Measurements from ENCODE around the gene PAK1. TPM values are rescaled to one million over a fixed set of nuclear protein-coding genes. Genes with fewer than 3 reads are reported as not detected.

The PAK1 gene
- total RNA-seq, 2 donors from 2014 or later, result 14.5 to 65.6 TPM

DNA sequence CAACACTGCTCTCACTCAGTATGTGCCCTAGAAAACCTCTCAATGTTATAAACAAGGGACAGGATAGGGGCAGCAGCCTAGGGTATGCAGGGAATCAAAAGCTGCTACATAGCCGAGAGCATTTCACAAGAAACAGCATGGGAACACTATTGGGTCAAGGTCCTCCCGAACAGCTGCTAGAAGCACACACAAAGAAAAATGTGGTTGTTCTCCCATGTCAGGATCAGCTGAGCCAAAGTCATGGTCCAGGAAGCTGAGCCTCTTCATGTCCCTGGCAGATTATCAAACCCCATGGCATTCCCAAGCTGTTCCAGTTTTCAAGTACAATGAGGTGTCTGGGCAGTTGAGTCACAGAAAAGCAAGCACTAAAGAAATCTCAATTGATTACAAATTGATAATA, 151.4 kb downstream of the PAK1 start:
- intact Hi-C loops (cut with DNase I), result no loop called here
- peak; percentile 80 for ATAC-seq
- Histone ChIP-seq H3K4me1 (peaks cover 7% of the 10 kb centered on the region), H3K36me3 (replicated peaks in 1 of 2; ENCODE audit: insufficient read depth in 1 of 2, low read depth in 2 of 2) (no peaks in the 10 kb centered on the region), H3K4me3 (no peak overlapping the region), H3K9me3 (no peaks in the 10 kb centered on the region), H3K27me3 (no peaks in the 10 kb centered on the region), H3K27ac (peak overlapping the region in 3 of 4 donors; percentile 12 to 44 (median 42))
- 31 to 37% methylated on average over 2 of the region's 2 CpGs for WGBS, 2 donors
- TF ChIP-seq POLR2A (IDR thresholded peaks at IDR 0.05) (no peak), CTCF (IDR thresholded peaks at IDR 0.05) (no peak)
- DNase-seq, result peak; percentile 39 to 81 (median 70)

DNA sequence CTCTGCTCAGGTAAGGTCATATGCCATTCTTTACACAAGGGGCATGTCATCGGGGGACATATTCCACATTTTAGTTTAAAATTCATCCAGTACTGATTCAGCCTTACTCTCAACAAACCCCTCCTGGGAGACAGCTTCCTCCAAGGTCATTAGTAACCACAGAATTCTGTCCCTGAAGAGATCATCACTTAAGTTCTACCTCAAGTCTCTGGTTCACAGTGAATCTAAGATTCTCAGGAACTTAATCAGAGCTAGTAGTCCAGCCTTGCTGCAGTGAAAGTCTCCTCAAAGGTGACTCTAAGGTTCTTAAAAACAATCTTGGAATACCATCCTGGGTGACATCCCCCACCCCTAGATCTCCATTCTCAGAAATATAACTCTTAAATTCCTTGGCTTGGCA, 153.5 kb downstream of the PAK1 start:
- peaks cover 7% of the 10 kb centered on the region for H3K4me1 ChIP-seq
- 94 to 100% methylated on average over 1 of the region's 1 CpG for WGBS, 2 donors
- no peak overlapping the region for H3K4me3 ChIP-seq
- intact Hi-C loops (cut with DNase I), result no loop called here
- ATAC-seq (no peak), DNase-seq (no peak)
- H3K9me3 ChIP-seq, result no peaks in the 10 kb centered on the region
- H3K36me3 ChIP-seq (replicated peaks in 1 of 2; ENCODE audit: insufficient read depth in 1 of 2, low read depth in 2 of 2), result no peaks in the 10 kb centered on the region
- TF ChIP-seq CTCF (IDR thresholded peaks at IDR 0.05) (no peak), POLR2A (IDR thresholded peaks at IDR 0.05) (no peak)
- H3K27ac ChIP-seq, result no peak overlapping the region
- no peaks in the 10 kb centered on the region for H3K27me3 ChIP-seq

DNA sequence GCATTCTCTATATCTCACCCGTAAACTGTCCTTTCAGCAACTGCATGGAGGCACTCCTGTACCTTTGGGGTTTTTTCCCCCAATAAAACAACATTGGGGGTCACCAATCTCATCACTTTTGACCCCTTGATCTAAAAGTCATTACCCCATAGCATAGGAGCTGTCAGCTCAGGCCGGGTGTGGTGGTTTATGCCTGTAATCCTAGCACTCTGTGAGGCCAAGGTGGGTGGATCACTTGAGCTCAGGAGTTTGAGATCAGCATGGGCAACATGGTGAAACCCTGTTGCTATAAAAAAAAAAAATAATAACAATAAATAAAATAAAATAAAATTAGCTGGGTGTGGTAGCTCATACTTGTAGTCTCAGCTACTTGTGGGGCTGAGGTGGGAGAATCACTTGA, 155.3 kb downstream of the PAK1 start:
- Histone ChIP-seq H3K36me3 (replicated peaks in 1 of 2; ENCODE audit: insufficient read depth in 1 of 2, low read depth in 2 of 2) (no peaks in the 10 kb centered on the region), H3K4me3 (no peak overlapping the region), H3K4me1 (peaks cover 7% of the 10 kb centered on the region), H3K27ac (no peak overlapping the region), H3K27me3 (no peaks in the 10 kb centered on the region), H3K9me3 (no peaks in the 10 kb centered on the region)
- intact Hi-C loops (cut with DNase I), result no loop called here
- no peak for ATAC-seq
- DNase-seq, result no peak
- TF ChIP-seq CTCF (IDR thresholded peaks at IDR 0.05) (no peak), POLR2A (IDR thresholded peaks at IDR 0.05) (no peak)
- 80 to 89% methylated on average over 2 of the region's 2 CpGs for WGBS, 2 donors

DNA sequence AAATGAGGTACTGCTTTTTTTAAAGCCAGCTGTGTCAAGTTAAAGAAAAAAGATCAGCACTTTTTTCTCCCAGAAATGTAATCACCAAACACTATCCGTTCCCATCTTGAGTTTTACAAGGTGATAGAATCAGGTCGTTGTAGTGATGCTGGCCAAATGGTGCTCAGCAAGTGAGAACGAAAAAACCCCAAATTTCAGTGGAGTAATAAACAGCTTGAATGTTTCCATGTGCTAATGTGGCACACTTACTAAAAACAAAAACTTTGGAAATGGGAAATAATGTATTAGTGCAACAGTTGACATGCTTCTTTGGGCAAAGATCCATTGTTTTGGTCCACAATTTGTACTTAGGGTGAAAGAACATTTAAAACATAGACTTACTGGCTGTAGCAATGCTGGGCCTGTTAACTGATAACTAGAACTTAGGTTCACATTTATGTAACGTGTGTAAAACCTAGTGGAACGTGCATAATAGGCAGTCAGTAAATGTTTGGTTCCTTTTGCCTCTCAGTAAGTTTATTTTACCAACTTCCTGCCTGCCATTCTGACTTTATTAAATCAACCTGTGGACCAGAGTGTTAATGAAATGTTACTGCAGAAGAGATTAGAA, 157.1 kb downstream of the PAK1 start:
- Histone ChIP-seq H3K4me3 (no peak overlapping the region), H3K27me3 (no peaks in the 10 kb centered on the region), H3K36me3 (replicated peaks in 1 of 2; ENCODE audit: insufficient read depth in 1 of 2, low read depth in 2 of 2) (no peaks in the 10 kb centered on the region), H3K9me3 (no peaks in the 10 kb centered on the region), H3K4me1 (peaks cover under 1% of the 10 kb centered on the region), H3K27ac (no peak overlapping the region)
- WGBS, 2 donors, result 61 to 67% methylated on average over 5 of the region's 5 CpGs
- DNase-seq, result no peak
- intact Hi-C loops (cut with DNase I), result no loop called here
- no peak for ATAC-seq
- TF ChIP-seq POLR2A (IDR thresholded peaks at IDR 0.05), result no peak
- no peak for TF ChIP-seq CTCF (IDR thresholded peaks at IDR 0.05)

DNA sequence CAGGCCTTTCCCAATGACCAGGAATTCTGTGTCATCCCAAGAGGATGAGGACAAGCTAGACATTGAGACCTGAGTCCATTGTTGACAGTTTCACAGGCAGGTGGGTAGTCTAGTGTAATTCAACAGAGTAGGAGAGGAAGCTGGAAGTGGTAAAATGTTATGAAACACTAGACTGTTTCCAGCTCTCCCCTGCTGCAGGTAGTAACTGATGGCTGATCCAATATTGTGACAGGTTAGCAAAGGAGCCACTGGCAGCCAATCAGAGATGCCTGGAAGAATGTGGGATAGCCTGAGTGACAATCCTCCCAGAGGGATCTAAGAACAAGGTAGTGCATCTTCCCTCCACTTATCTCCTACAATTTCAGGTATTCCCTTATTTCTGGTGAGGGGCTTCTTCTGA, 161.8 kb downstream of the PAK1 start:
- Histone ChIP-seq H3K9me3 (no peaks in the 10 kb centered on the region), H3K36me3 (replicated peaks in 1 of 2; ENCODE audit: insufficient read depth in 1 of 2, low read depth in 2 of 2) (no peaks in the 10 kb centered on the region), H3K27ac (no peak overlapping the region), H3K4me1 (no peaks in the 10 kb centered on the region), H3K27me3 (no peaks in the 10 kb centered on the region), H3K4me3 (no peak overlapping the region)
- no peak for TF ChIP-seq CTCF (IDR thresholded peaks at IDR 0.05)
- no peak for TF ChIP-seq POLR2A (IDR thresholded peaks at IDR 0.05)
- intact Hi-C loops (cut with DNase I), result no loop called here
- ATAC-seq (no peak), DNase-seq (no peak)
